PFSK-1 (cell line): ENCODE results near the gene OSBPL8.

Experiments used
- FOXP2 ChIP-seq: optimal IDR thresholded peaks from 2 replicates; pipeline ENCODE3; 2011; ENCODE audit warnings: borderline replicate concordance, control low read depth, inconsistent platforms; ENCODE audit not compliant: insufficient read depth; ENCODE audit errors: extremely low read length, extremely low read depth
- POLR2AphosphoS5 ChIP-seq: IDR thresholded peaks from 2 replicates; pipeline ENCODE4 v1.6.1; 2012; ENCODE audit warnings: low read depth, mild to moderate bottlenecking, control low read depth, low read length, moderate library complexity
- REST ChIP-seq, 2 experiments: IDR thresholded peaks; 2 replicates each; pipeline versions ENCODE4 v1.6.1 to v1.8.0; 2011 to 2012; ENCODE audit warnings: low read depth in 2 of 2, low read length in 2 of 2, control low read depth in 1 of 2, inconsistent platforms in 1 of 2, mild to moderate bottlenecking in 1 of 2, moderate library complexity in 1 of 2; ENCODE audit not compliant: insufficient read depth in 1 of 2
- TAF1 ChIP-seq: IDR thresholded peaks from 2 replicates; pipeline ENCODE4 v1.6.1; 2012; ENCODE audit warnings: low read length, control low read depth, borderline replicate concordance; ENCODE audit not compliant: insufficient read depth

DNA sequence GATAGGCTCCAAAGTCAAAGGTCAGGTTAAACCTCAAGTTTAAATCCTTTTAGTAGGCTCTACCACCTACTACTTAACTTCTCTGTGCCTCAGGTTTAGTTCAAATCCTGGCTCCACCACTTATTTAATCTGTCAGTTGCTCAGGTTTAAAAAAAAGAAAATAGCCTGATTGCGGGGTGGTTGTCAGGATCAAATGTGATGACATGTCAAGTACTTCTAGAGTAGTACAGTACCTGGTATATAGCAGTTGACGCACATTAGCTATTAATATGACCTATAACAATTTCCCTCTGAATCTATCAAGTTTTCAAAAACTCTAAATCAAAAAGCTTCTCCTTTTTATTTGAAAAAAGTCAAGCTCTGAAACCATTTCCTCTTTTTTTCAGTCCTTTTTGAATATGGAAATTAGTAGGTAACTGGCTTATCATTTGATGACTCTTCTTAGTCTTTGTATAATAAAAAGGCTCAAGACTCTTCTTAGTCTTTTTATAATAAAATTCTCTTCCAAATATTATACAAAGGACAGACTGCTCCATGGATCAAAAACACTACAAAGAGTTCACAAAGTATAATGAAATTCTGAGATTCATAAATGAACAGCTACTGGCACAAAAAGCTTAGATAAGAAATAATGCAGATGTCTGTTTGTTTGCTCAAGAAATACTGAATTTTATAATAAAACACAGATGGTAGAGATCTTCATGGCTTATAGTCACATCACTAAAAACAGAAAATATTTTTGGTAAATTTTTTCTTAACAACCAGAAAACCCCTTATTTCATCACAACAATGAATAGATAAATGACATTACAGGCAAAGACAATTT, 5.0 kb downstream of the OSBPL8 start:
- TF ChIP-seq REST (IDR thresholded peaks at IDR 0.05; ENCODE audit: insufficient read depth in 1 of 2, low read depth in 2 of 2, low read length in 2 of 2), result no peak
- TF ChIP-seq POLR2AphosphoS5, result no peak
- no peak for TF ChIP-seq TAF1
- TF ChIP-seq FOXP2, result no peak
